BJ (cell line): ENCODE measurements around the gene MS4A7. TPM values are rescaled to one million over a fixed set of nuclear protein-coding genes. Genes with fewer than 3 reads are reported as not detected.
A peak's percentile ranks its signal among the peaks of the same experiment; 100 is the strongest.

Experiments
- CTCF ChIA-PET: fragments of 350-600 bp; formaldehyde crosslinking; extraction: SDS; loops from one replicate; lab custom pipeline; 2021; ENCODE audit warnings: antibody characterized with exemption, inconsistent platforms; lab: Yijun Ruan, JAX
- POLR2A ChIA-PET: fragments of 300-600 bp; sonication (Branson Sonifier 250); formaldehyde crosslinking; extraction: SDS; loops from one replicate; lab custom pipeline; 2021; ENCODE audit warnings: antibody characterized with exemption; lab: Charles Lee
- DNase-seq: peaks from one replicate; pipeline ENCODE4 v3.0.0-alpha.2; 2011; ENCODE audit warnings: low read depth
- H3K27me3 ChIP-seq: 2 replicates; pipeline ENCODE4 v1.6.0; 2011; ENCODE audit warnings: low read length; ENCODE audit not compliant: control insufficient read depth, insufficient read depth
- H3K36me3 ChIP-seq: 2 replicates; pipeline ENCODE4 v1.5.1; 2011; ENCODE audit warnings: low read length; ENCODE audit not compliant: control insufficient read depth, insufficient read depth
- H3K4me3 ChIP-seq: 2 replicates; pipeline ENCODE4 v1.5.1; 2011; ENCODE audit warnings: low read depth, mild to moderate bottlenecking, control low read depth, low read length
- polyA minus RNA-seq: library from RNA; depleted of rRNA, polyadenylated mRNA; stranded (reverse); fragments of >200 nt; gene quantifications from 2 replicates; pipeline ENCODE4 v1.2.3, GENCODE V29; 2011; rRNA and poly(A)+ RNA removed
- polyA plus RNA-seq: library from polyadenylated mRNA; depleted of rRNA; stranded (reverse); fragments of >200 nt; gene quantifications from 2 replicates; pipeline ENCODE4 v1.2.3, GENCODE V29; 2011; rRNA removed
- TF ChIP-seq, protein P1 (sequence below): IDR thresholded peaks from 2 replicates; pipeline ENCODE4 v1.5.1; 2011; ENCODE audit warnings: low read depth, mild to moderate bottlenecking, control low read depth, inconsistent platforms, low read length, moderate library complexity; ENCODE audit not compliant: insufficient read depth

The MS4A7 gene, protein sequence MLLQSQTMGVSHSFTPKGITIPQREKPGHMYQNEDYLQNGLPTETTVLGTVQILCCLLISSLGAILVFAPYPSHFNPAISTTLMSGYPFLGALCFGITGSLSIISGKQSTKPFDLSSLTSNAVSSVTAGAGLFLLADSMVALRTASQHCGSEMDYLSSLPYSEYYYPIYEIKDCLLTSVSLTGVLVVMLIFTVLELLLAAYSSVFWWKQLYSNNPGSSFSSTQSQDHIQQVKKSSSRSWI
- not detected in 2 replicates for polyA plus RNA-seq
- 0.28 TPM in 1 of 2 replicates, not detected in the other for polyA minus RNA-seq

DNA sequence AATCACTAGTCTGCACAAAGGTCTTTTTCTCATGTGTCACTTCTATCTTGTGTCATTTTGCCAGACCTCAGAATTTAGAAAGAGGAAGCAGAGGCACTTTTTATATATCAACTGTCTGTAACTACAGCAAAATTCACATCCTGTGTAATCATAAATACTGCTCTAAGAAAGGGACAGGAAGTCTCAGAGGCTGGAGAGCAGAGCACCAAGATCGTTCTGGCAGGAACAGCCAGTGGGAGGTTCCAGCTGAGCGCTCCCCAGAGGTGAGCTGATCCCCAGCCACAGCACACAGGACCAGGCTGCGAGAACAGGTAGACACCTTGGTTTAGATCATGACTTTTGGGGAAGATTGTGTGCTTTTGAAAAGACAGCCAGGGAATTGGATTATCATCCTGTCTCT, at the start of gene MS4A7:
MS4A7 (plus strand) TSS at position 179 of the 400 bp plus-strand sequence. CDS start 4,610 bp downstream, outside the sequence.
- CTCF ChIA-PET: interaction anchor here (1.9 kb wide), 1 partner anchor 15 kb away, joined by 5 read pairs; no protein-coding TSS in a partner anchor

GRCh38 chr11:60332846-60333245, 45.5 kb upstream of the MS4A7 start:
- ChIA-PET CTCF (no interaction called here), POLR2A (no interaction called here)
- DNase-seq: no peak
- no peaks in the 10 kb centered on the region for H3K27me3 ChIP-seq
- H3K4me3 ChIP-seq: no peak overlapping the region
- H3K36me3 ChIP-seq: no peaks in the 10 kb centered on the region
- TF ChIP-seq, protein P1, sequence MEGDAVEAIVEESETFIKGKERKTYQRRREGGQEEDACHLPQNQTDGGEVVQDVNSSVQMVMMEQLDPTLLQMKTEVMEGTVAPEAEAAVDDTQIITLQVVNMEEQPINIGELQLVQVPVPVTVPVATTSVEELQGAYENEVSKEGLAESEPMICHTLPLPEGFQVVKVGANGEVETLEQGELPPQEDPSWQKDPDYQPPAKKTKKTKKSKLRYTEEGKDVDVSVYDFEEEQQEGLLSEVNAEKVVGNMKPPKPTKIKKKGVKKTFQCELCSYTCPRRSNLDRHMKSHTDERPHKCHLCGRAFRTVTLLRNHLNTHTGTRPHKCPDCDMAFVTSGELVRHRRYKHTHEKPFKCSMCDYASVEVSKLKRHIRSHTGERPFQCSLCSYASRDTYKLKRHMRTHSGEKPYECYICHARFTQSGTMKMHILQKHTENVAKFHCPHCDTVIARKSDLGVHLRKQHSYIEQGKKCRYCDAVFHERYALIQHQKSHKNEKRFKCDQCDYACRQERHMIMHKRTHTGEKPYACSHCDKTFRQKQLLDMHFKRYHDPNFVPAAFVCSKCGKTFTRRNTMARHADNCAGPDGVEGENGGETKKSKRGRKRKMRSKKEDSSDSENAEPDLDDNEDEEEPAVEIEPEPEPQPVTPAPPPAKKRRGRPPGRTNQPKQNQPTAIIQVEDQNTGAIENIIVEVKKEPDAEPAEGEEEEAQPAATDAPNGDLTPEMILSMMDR: no peak

More for the DNA sequence above, at the start of gene MS4A7:
- Histone ChIP-seq H3K4me3 (no peak within 1 kb of the TSS), H3K27me3 (no peaks in the 10 kb centered on the region), H3K36me3 (no peaks in the 10 kb centered on the region)
- POLR2A ChIA-PET: no interaction called here
- TF ChIP-seq, protein P1: no peak
- no peak for DNase-seq

DNA sequence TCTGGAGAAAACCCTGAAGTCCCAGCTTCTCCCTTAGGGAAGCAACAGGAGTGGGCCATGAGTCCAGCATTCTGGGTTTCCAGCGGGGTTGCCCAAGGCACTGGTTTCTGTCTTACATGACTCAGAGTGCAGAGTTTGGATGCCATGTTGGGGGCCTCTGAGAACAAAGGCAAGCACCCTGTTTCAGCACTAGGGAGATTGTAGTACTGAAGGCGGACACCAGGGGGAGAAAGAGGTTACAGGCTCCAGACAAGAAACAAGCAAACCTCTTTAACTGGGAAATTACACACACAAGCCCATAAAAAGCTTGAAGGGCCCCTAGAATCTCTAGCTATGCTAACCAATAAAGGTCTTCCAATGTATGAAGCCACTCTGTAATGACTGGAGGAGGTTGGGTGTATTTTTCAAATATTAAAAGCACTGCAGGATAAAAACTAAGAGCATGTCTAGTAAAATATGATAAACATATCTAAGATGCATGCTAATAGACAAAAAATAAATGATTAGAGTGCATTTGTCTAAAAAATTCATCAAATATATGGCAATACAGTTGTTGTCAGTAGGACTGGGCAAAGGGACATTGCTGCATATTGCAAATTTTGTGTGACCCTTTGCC, 44.2 kb upstream of the MS4A7 start:
- DNase-seq: no peak
- H3K27me3 ChIP-seq: no peaks in the 10 kb centered on the region
- ChIA-PET POLR2A (no interaction called here), CTCF (interaction anchor here (1.0 to 1.5 kb wide), 3 partner anchors 8 to 11 kb away, joined by 3 to 4 read pairs (median 3); no protein-coding TSS in a partner anchor)
- H3K4me3 ChIP-seq: no peak overlapping the region
- no peaks in the 10 kb centered on the region for H3K36me3 ChIP-seq
- TF ChIP-seq, protein P1: peak; percentile 72

GRCh38 chr11:60336767-60337391, 41.5 kb upstream of the MS4A7 start:
- TF ChIP-seq, protein P1: no peak
- Histone ChIP-seq H3K27me3 (no peaks in the 10 kb centered on the region), H3K4me3 (no peak overlapping the region), H3K36me3 (no peaks in the 10 kb centered on the region)
- ChIA-PET POLR2A (no interaction called here), CTCF (no interaction called here)
- DNase-seq: no peak

DNA sequence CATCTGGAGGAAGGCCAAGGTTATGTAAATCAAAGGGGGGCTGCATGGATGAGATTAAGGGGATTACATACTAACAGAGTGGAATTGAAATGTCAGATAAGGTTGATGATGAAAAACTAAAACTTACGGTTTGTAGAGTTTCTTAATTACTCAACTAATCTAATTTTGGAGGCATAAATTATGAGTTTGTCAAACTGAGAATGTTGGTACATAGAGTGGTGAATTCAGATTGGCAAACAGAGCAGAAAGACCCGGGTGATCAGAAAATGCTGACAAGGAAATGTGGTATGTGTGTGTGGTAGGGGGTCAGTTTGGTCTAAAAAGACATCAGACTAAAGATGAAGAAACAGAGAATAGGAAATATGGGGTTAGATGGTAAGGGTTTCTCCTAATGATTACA, 40.3 kb upstream of the MS4A7 start:
- TF ChIP-seq, protein P1: no peak
- no peak for DNase-seq
- POLR2A ChIA-PET: no interaction called here
- no peaks in the 10 kb centered on the region for H3K27me3 ChIP-seq
- H3K4me3 ChIP-seq: no peak overlapping the region
- H3K36me3 ChIP-seq: no peaks in the 10 kb centered on the region
- CTCF ChIA-PET: no interaction called here
